HEK293T (cell line): Measurements from ENCODE around the gene REN.

Source experiments
- ARNT ChIP-seq: fragments of 450-650 bp; IDR thresholded peaks from 2 replicates; pipeline ENCODE4 v1.6.1; 2017; ENCODE audit warnings: mild to moderate bottlenecking
- BHLHE40 ChIP-seq: fragments of 450-650 bp; IDR thresholded peaks from 2 replicates; pipeline ENCODE4 v1.6.1; 2016; ENCODE audit warnings: mild to moderate bottlenecking, moderate library complexity, borderline replicate concordance
- ELF4 ChIP-seq: fragments of 450-650 bp; IDR thresholded peaks from 2 replicates; pipeline ENCODE4 v1.6.1; 2017; ENCODE audit warnings: antibody characterized with exemption
- FOXA1 ChIP-seq: fragments of 450-650 bp; IDR thresholded peaks from 2 replicates; pipeline ENCODE4 v1.6.1; 2016; ENCODE audit warnings: mild to moderate bottlenecking
- FOXK2 ChIP-seq: fragments of 450-650 bp; IDR thresholded peaks from 2 replicates; pipeline ENCODE4 v1.6.1; 2016; ENCODE audit warnings: mild to moderate bottlenecking
- FOXM1 ChIP-seq: fragments of 450-650 bp; IDR thresholded peaks from 2 replicates; pipeline ENCODE4 v1.6.1; 2017; ENCODE audit warnings: mild to moderate bottlenecking, borderline replicate concordance
- L3MBTL2 ChIP-seq: fragments of 450-650 bp; conservative IDR thresholded peaks from 2 replicates; pipeline ENCODE4 v1.6.1; 2016; ENCODE audit warnings: mild to moderate bottlenecking
- NFRKB ChIP-seq: fragments of 450-650 bp; IDR thresholded peaks from 2 replicates; pipeline ENCODE4 v1.6.1; 2016; ENCODE audit warnings: mild to moderate bottlenecking, moderate library complexity
- SP1 ChIP-seq: fragments of 450-650 bp; IDR thresholded peaks from 2 replicates; pipeline ENCODE4 v1.6.1; 2017
- SUZ12 ChIP-seq: fragments of 450-650 bp; IDR thresholded peaks from 2 replicates; pipeline ENCODE4 v1.6.1; 2016; ENCODE audit warnings: mild to moderate bottlenecking
- TARDBP ChIP-seq: fragments of 450-650 bp; IDR thresholded peaks from 2 replicates; pipeline ENCODE4 v1.6.1; 2016

- TF ChIP-seq BHLHE40 (no peak), ARNT (no peak), L3MBTL2 (no peak), FOXM1 (no peak), FOXA1 (no peak), SUZ12 (no peak), FOXK2 (no peak), NFRKB (no peak), SP1 (no peak), TARDBP (no peak), ELF4 (no peak)
Measured at GRCh38 chr1:204204944-204205343, 38.8 kb upstream of the REN start.
